Mucosa of descending colon (tissue), 3 donors: Measurements from ENCODE around the gene PLA2G6. TPM values are rescaled to one million over a fixed set of nuclear protein-coding genes. Genes with fewer than 3 reads are reported as not detected.

Source experiments
- ATAC-seq: fragments of 200-7000 bp; cut with Tn5 transposase; one replicate; pipeline ENCODE4 v1.9.1; 2020; ENCODE audit warnings: mild to moderate bottlenecking, moderate library complexity
- DNase-seq, 3 donors: peaks; one replicate each; pipeline ENCODE4 v3.0.0-alpha.2; 2020
- H3K36me3 ChIP-seq: fragments of 200-600 bp; one replicate; pipeline ENCODE4 v1.8.0; 2021; ENCODE audit warnings: low read depth, mild to moderate bottlenecking
- H3K4me1 ChIP-seq: fragments of 200-600 bp; one replicate; pipeline ENCODE4 v1.8.0; 2021; ENCODE audit warnings: low read depth, mild to moderate bottlenecking
- H3K4me3 ChIP-seq: fragments of 200-600 bp; one replicate; pipeline ENCODE4 v1.8.0; 2021; ENCODE audit warnings: mild to moderate bottlenecking
- H3K9me3 ChIP-seq: fragments of 200-600 bp; one replicate; pipeline ENCODE4 v1.8.0; 2021; ENCODE audit warnings: mild to moderate bottlenecking
- intact Hi-C, 2 donors: fragments of 100-400 bp; cut with DNase I in 1 of 2; cut with micrococcal nuclease in 1 of 2; formaldehyde crosslinking; loops; one replicate each; pipeline versions ENCODE4 v1.11.0 to v1.11.1; 2022; cut with DNase I, micrococcal nuclease
- total RNA-seq, 3 donors: library from RNA; stranded (reverse); fragmentation: NEBNext Ultra II Directional in 2 of 3; extraction: Animal tissue kit (Norgen Biotek cat#: 25700) in 2 of 3; gene quantifications; one replicate each; pipeline versions ENCODE4 v1.2.1 to v1.2.4, GENCODE V29; 2021 to 2023
- TF ChIP-seq, protein P1 (sequence below): fragments of 200-600 bp; IDR thresholded peaks from one replicate; pipeline ENCODE4 v1.8.0; 2022; ENCODE audit warnings: antibody characterized with exemption, mild to moderate bottlenecking
- donor health status: DM: no; HTN: no; CAD: no; lungs with moderate emphysema.
- donor health status: DM: no; HTN: no; CAD: no.
- donor health status: DM: no; HTN: yes; CAD: no.

The PLA2G6 gene
- total RNA-seq, 3 donors from 2014 or later, result 28.5 to 38.7 (median 35.9) TPM

DNA sequence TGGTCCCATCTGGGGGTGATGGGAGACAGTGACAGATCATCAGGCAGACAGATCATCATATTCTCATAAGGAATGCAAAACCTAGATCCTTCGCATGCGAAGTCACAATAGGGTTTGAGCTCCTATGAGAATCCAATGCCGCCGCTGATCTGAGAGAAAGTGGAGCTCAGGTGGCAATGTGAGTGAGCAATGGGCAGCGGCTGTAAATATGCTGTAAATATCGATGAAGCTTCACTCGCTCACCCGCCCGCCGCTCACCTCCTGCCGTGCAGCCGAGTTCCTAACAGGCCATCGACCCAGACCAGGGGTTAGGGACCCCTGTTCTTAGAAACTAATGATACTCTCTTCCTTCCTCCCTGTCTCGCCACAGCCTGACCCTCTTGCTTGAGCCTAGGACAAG is 9.4 kb upstream of the PLA2G6 start:
- TF ChIP-seq, protein P1, sequence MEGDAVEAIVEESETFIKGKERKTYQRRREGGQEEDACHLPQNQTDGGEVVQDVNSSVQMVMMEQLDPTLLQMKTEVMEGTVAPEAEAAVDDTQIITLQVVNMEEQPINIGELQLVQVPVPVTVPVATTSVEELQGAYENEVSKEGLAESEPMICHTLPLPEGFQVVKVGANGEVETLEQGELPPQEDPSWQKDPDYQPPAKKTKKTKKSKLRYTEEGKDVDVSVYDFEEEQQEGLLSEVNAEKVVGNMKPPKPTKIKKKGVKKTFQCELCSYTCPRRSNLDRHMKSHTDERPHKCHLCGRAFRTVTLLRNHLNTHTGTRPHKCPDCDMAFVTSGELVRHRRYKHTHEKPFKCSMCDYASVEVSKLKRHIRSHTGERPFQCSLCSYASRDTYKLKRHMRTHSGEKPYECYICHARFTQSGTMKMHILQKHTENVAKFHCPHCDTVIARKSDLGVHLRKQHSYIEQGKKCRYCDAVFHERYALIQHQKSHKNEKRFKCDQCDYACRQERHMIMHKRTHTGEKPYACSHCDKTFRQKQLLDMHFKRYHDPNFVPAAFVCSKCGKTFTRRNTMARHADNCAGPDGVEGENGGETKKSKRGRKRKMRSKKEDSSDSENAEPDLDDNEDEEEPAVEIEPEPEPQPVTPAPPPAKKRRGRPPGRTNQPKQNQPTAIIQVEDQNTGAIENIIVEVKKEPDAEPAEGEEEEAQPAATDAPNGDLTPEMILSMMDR, result no peak
- intact Hi-C loops, result no loop called here
- Histone ChIP-seq H3K36me3 (no peaks in the 10 kb centered on the region), H3K9me3 (no peaks in the 10 kb centered on the region), H3K4me3 (no peak overlapping the region), H3K4me1 (peaks cover 5% of the 10 kb centered on the region)
- DNase-seq (no peak), ATAC-seq (no peak)

DNA sequence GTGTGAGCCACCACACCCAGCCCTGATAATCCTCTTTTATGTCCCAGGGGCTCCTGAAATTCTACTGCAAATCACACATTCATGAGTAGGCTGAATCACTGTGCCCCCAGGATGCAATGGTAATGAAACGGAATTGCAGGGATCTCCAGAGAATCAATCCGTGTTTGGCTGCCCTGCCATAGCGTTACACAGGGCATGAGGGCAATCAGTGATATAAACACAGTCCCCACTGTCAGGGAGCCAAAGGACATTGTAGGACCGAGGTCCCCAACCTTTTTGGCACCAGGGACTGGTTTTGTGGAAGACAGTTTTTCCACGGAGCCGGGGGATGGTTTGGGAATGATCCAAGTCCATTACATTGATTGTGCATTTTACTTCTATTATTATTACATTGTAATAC is 9.0 kb upstream of the PLA2G6 start:
- no peak for DNase-seq
- H3K4me3 ChIP-seq, result no peak overlapping the region
- H3K4me1 ChIP-seq, result peaks cover 5% of the 10 kb centered on the region
- TF ChIP-seq, protein P1, result no peak
- intact Hi-C loops, result no loop called here
- H3K9me3 ChIP-seq, result no peaks in the 10 kb centered on the region
- H3K36me3 ChIP-seq, result no peaks in the 10 kb centered on the region
- no peak for ATAC-seq

DNA sequence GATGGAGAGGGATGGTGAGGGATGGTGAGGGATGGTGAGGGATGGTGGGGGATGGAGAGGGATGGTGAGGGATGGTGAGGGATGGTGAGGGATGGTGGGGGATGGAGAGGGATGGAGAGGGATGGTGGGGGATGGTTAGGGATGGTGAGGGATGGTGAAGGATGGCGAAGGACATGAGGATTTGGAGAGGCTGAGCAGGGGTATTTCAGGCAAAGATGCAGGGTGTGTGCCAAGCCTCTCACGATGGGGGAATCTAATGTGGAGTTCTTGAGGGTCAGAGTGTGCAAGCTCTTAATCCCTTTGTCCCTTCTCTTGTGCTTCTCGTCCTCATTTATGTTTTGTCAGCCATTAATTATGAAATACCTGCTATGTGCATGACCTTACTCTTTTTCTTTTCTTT is 7.5 kb upstream of the PLA2G6 start:
- no peak overlapping the region for H3K4me3 ChIP-seq
- H3K4me1 ChIP-seq, result peaks cover 5% of the 10 kb centered on the region
- no peaks in the 10 kb centered on the region for H3K9me3 ChIP-seq
- intact Hi-C loops, result no loop called here
- no peaks in the 10 kb centered on the region for H3K36me3 ChIP-seq
- ATAC-seq, result no peak
- TF ChIP-seq, protein P1, result no peak
- DNase-seq, result no peak

DNA sequence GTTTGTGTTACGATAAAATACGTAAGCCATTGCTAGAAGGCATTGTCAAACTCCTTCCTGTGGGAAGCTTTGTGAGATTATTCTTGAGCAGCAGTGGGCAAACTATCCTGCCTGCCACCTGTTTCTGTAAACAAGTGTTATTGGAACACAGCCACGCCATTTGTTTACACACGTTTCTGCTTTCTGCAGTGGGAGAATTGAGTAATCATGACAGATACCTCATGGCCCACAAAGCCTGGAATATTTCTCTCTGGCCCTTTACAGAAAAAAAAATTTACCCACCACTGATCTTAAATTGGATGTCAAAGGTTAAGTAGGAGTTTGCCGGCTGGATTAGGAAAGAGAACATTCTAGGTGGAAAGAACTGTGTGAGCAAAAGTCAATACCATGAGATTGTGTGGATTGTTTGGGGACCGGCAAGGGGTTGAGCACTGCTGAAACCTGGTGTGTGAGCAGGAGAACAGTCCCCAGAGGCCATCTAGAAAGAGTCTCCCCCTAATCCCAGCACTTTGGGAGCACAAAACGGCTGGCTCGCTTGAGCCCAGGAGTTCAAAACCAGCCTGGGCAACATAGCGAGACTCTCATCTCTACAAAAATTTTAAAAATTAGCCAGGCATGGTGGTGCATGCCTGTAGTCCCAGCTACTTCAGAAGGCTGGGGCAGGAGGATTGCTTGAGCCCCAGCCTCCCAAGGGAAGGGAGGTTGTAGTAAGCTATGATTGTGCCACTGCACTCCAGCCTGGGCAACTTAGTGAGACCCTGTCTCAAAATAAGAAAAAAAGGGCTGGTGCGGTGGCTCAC is 6.0 kb upstream of the PLA2G6 start:
- no peak overlapping the region for H3K4me3 ChIP-seq
- DNase-seq, result peak in 1 of 3 donors; percentile 57
- peak; percentile 55 for ATAC-seq
- intact Hi-C loops, result no loop called here
- no peaks in the 10 kb centered on the region for H3K36me3 ChIP-seq
- peaks cover 5% of the 10 kb centered on the region for H3K4me1 ChIP-seq
- H3K9me3 ChIP-seq, result no peaks in the 10 kb centered on the region
- TF ChIP-seq, protein P1, result no peak

DNA sequence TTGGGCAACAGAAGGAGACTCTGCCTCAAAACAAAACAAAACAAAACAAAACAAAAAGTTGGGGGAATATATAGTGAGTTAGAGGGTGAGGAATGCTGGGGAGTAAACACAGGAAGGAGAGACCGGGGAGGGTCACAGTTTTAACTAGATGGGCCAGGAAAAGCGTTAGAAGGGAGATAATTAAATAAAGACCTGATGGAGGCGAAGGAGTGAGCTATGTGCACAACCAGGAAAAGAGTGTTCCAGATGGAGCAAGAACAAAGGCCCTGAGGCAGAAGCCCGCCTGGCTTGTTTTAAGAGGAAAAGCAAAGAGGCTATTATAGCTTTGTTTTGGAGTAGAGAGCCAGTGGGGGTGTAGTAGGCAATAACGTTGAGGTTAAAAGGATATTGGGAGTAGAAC is 4.8 kb upstream of the PLA2G6 start:
- intact Hi-C loops, result no loop called here
- no peak for DNase-seq
- TF ChIP-seq, protein P1, result no peak
- H3K4me1 ChIP-seq, result peaks cover 5% of the 10 kb centered on the region
- no peak overlapping the region for H3K4me3 ChIP-seq
- no peak for ATAC-seq
- no peaks in the 10 kb centered on the region for H3K9me3 ChIP-seq
- H3K36me3 ChIP-seq, result no peaks in the 10 kb centered on the region
